GM21737 (cell line): ENCODE data around the gene GATB.
A peak's percentile ranks its signal among the peaks of the same experiment; 100 is the strongest.

Source experiments
- ATAC-seq: cut with Tn5 transposase; IDR thresholded peaks from one replicate; pipeline ENCODE4 v1.9.1; 2021; ENCODE audit warnings: mild to moderate bottlenecking, moderate library complexity; ENCODE audit not compliant: unreplicated experiment

Gene GATB

GRCh38 chr4:151658959-151659600 lies 101.7 kb downstream of the GATB start:
- ATAC-seq: peak; percentile 71

GRCh38 chr4:151657896-151658295 lies 102.9 kb downstream of the GATB start:
- ATAC-seq: no peak

GRCh38 chr4:151656058-151656457 lies 104.7 kb downstream of the GATB start:
- no peak for ATAC-seq

GRCh38 chr4:151653548-151653918 lies 107.3 kb downstream of the GATB start:
- ATAC-seq: no peak

- no peak for ATAC-seq
Measured at GRCh38 chr4:151652841-151653547, 107.8 kb downstream of the GATB start.

GRCh38 chr4:151651496-151651895 lies 109.3 kb downstream of the GATB start:
- no peak for ATAC-seq

- no peak for ATAC-seq
Measured at GRCh38 chr4:151649479-151649878, 111.3 kb downstream of the GATB start.

- ATAC-seq: no peak
Measured at GRCh38 chr4:151646322-151646721, 114.5 kb downstream of the GATB start.

- no peak for ATAC-seq
Measured at GRCh38 chr4:151644622-151645021, 116.2 kb downstream of the GATB start.

GRCh38 chr4:151643564-151643963 lies 117.2 kb downstream of the GATB start:
- no peak for ATAC-seq

GRCh38 chr4:151641983-151642382 lies 118.8 kb downstream of the GATB start:
- ATAC-seq: no peak

- no peak for ATAC-seq
Measured at GRCh38 chr4:151641167-151641566, 119.6 kb downstream of the GATB start.

- ATAC-seq: no peak
Measured at GRCh38 chr4:151640381-151640780, 120.4 kb downstream of the GATB start.

- no peak for ATAC-seq
Measured at GRCh38 chr4:151638295-151638858, 122.4 kb downstream of the GATB start.

GRCh38 chr4:151631349-151631748 lies 129.5 kb downstream of the GATB start:
- ATAC-seq: no peak

- no peak for ATAC-seq
Measured at GRCh38 chr4:151629097-151629783, 131.6 kb downstream of the GATB start.

GRCh38 chr4:151628001-151628608 lies 132.7 kb downstream of the GATB start:
- no peak for ATAC-seq

- ATAC-seq: no peak
Measured at GRCh38 chr4:151627491-151627890, 133.3 kb downstream of the GATB start.

GRCh38 chr4:151626751-151627150 lies 134.1 kb downstream of the GATB start:
- ATAC-seq: no peak

GRCh38 chr4:151626228-151626627 lies 134.6 kb downstream of the GATB start:
- ATAC-seq: no peak
